Measurements from ENCODE around the gene GZMM.

- TF ChIP-seq CTCF (IDR thresholded peaks at IDR 0.05) = no peak
- TF ChIP-seq USF2 (IDR thresholded peaks at IDR 0.05; ENCODE audit: borderline replicate concordance, low read depth, low read length) = no peak
- no peak for TF ChIP-seq NRF1 (IDR thresholded peaks at IDR 0.05; ENCODE audit: low read depth, low read length)
- TF ChIP-seq, protein P1, sequence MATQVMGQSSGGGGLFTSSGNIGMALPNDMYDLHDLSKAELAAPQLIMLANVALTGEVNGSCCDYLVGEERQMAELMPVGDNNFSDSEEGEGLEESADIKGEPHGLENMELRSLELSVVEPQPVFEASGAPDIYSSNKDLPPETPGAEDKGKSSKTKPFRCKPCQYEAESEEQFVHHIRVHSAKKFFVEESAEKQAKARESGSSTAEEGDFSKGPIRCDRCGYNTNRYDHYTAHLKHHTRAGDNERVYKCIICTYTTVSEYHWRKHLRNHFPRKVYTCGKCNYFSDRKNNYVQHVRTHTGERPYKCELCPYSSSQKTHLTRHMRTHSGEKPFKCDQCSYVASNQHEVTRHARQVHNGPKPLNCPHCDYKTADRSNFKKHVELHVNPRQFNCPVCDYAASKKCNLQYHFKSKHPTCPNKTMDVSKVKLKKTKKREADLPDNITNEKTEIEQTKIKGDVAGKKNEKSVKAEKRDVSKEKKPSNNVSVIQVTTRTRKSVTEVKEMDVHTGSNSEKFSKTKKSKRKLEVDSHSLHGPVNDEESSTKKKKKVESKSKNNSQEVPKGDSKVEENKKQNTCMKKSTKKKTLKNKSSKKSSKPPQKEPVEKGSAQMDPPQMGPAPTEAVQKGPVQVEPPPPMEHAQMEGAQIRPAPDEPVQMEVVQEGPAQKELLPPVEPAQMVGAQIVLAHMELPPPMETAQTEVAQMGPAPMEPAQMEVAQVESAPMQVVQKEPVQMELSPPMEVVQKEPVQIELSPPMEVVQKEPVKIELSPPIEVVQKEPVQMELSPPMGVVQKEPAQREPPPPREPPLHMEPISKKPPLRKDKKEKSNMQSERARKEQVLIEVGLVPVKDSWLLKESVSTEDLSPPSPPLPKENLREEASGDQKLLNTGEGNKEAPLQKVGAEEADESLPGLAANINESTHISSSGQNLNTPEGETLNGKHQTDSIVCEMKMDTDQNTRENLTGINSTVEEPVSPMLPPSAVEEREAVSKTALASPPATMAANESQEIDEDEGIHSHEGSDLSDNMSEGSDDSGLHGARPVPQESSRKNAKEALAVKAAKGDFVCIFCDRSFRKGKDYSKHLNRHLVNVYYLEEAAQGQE (IDR thresholded peaks at IDR 0.05; ENCODE audit: low read depth, low read length) = no peak
- no peak for TF ChIP-seq TAF1 (IDR thresholded peaks at IDR 0.05; ENCODE audit: borderline replicate concordance, low read depth, low read length)
- TF ChIP-seq, protein P2, sequence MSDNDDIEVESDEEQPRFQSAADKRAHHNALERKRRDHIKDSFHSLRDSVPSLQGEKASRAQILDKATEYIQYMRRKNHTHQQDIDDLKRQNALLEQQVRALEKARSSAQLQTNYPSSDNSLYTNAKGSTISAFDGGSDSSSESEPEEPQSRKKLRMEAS (IDR thresholded peaks at IDR 0.05; ENCODE audit: low read depth) = no peak
- no peak for TF ChIP-seq SMC3 (IDR thresholded peaks at IDR 0.05; ENCODE audit: low read depth, low read length)
- TF ChIP-seq POLR2AphosphoS5 (IDR thresholded peaks at IDR 0.05; ENCODE audit: low read depth, low read length) = no peak
- TF ChIP-seq MEF2A (IDR thresholded peaks at IDR 0.05; ENCODE audit: borderline replicate concordance, low read depth) = no peak
- TF ChIP-seq, protein P3, sequence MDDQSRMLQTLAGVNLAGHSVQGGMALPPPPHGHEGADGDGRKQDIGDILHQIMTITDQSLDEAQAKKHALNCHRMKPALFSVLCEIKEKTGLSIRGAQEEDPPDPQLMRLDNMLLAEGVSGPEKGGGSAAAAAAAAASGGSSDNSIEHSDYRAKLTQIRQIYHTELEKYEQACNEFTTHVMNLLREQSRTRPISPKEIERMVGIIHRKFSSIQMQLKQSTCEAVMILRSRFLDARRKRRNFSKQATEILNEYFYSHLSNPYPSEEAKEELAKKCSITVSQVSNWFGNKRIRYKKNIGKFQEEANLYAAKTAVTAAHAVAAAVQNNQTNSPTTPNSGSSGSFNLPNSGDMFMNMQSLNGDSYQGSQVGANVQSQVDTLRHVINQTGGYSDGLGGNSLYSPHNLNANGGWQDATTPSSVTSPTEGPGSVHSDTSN (IDR thresholded peaks at IDR 0.05) = no peak
Observed at GRCh38 chr19:525857-526419, 17.9 kb upstream of the GZMM start.
